Right renal cortex interstitium (tissue), 3 donors: Measurements from ENCODE around the gene NFATC4. TPM values are rescaled to one million over a fixed set of nuclear protein-coding genes. Genes with fewer than 3 reads are reported as not detected.

ENCODE experiments used
- DNase-seq, 3 donors: peaks; one replicate each; pipeline ENCODE4 v3.0.0-alpha.2; 2013; ENCODE audit warnings: low read depth in 3 of 3, low spot score in 2 of 3
- polyA plus RNA-seq, 3 donors: library from polyadenylated mRNA; unstranded; fragments of 120-200 nt; gene quantifications; one replicate each; pipeline ENCODE4 v1.2.1, GENCODE V29; 2013; ENCODE audit not compliant: insufficient read length in 3 of 3

Gene NFATC4
- polyA plus RNA-seq, 3 donors = 45.0 to 50.5 (median 49.7) TPM

- no peak for DNase-seq
Observed at GRCh38 chr14:24404814-24405213, 36.8 kb downstream of the NFATC4 start.

- no peak for DNase-seq
Observed at GRCh38 chr14:24406416-24406815, 38.4 kb downstream of the NFATC4 start.

- no peak for DNase-seq
Observed at GRCh38 chr14:24407608-24408325, 39.8 kb downstream of the NFATC4 start.

GRCh38 chr14:24408764-24409163 lies 40.8 kb downstream of the NFATC4 start:
- DNase-seq = no peak

GRCh38 chr14:24409192-24409591 lies 41.2 kb downstream of the NFATC4 start:
- no peak for DNase-seq

- no peak for DNase-seq
Observed at GRCh38 chr14:24409956-24410355, 42.0 kb downstream of the NFATC4 start.

GRCh38 chr14:24411443-24412389 lies 43.7 kb downstream of the NFATC4 start:
- DNase-seq = no peak

GRCh38 chr14:24414077-24414476 lies 46.1 kb downstream of the NFATC4 start:
- DNase-seq = no peak

GRCh38 chr14:24414732-24415420 lies 46.9 kb downstream of the NFATC4 start:
- DNase-seq = no peak

- no peak for DNase-seq
Observed at GRCh38 chr14:24415421-24416253, 47.7 kb downstream of the NFATC4 start.

- DNase-seq = no peak
Observed at GRCh38 chr14:24416254-24416931, 48.4 kb downstream of the NFATC4 start.

GRCh38 chr14:24416932-24417619 lies 49.1 kb downstream of the NFATC4 start:
- DNase-seq = no peak

- no peak for DNase-seq
Observed at GRCh38 chr14:24417832-24418491, 50.0 kb downstream of the NFATC4 start.

- DNase-seq = no peak
Observed at GRCh38 chr14:24418492-24418873, 50.5 kb downstream of the NFATC4 start.

- DNase-seq = no peak
Observed at GRCh38 chr14:24422261-24422660, 54.3 kb downstream of the NFATC4 start.

- DNase-seq = no peak
Observed at GRCh38 chr14:24422694-24423601, 55.0 kb downstream of the NFATC4 start.

- DNase-seq = no peak
Observed at GRCh38 chr14:24425704-24426103, 57.7 kb downstream of the NFATC4 start.
